ENCODE data around the gene MRPL49. TPM values are rescaled to one million over a fixed set of nuclear protein-coding genes. Genes with fewer than 3 reads are reported as not detected.
A peak's percentile ranks its signal among the peaks of the same experiment; 100 is the strongest.

The MRPL49 gene
- total RNA-seq, 1 donor from 2014 or later, result 40.8 TPM

- intact Hi-C loops (cut with DNase I), result no loop called here
- ATAC-seq (no peak), DNase-seq (no peak)
- H3K27ac ChIP-seq, result no peak overlapping the region
- no peak overlapping the region for H3K4me3 ChIP-seq
- no peaks in the 10 kb centered on the region for H3K27me3 ChIP-seq (ENCODE audit: low read depth)
- no peaks in the 10 kb centered on the region for H3K36me3 ChIP-seq
- no peaks in the 10 kb centered on the region for H3K9me3 ChIP-seq
- peaks cover 6% of the 10 kb centered on the region for H3K4me1 ChIP-seq
- no peak for TF ChIP-seq CTCF (IDR thresholded peaks at IDR 0.05)
Measured at GRCh38 chr11:65156926-65157325, 34.8 kb downstream of the MRPL49 start.

DNA sequence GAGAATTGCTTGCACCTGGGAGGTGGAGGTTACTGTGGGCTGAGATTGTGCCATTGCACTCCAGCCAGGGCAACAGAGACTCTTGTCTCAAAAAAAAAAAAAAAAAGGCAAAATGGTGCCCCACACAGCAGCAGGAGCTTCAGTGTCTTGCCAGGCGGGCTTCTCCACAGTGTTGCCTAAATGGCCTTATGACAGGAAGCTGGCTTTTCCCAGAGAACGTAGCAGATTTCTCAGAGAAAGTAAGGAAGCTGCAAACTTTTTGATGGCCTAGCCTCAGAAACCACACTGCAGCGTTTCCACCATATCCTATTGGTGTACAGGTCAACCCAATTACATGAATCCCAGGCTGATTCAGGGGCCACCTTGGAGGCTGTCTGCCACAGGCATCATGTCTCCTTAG is 35.2 kb downstream of the MRPL49 start:
- TF ChIP-seq CTCF (IDR thresholded peaks at IDR 0.05), result no peak
- Histone ChIP-seq H3K27me3 (ENCODE audit: low read depth) (no peaks in the 10 kb centered on the region), H3K27ac (no peak overlapping the region), H3K4me1 (peaks cover 2% of the 10 kb centered on the region), H3K36me3 (no peaks in the 10 kb centered on the region), H3K4me3 (no peak overlapping the region), H3K9me3 (no peaks in the 10 kb centered on the region)
- ATAC-seq, result peak in 1 of 2 donors; percentile 23
- intact Hi-C loops (cut with DNase I), result no loop called here
- no peak for DNase-seq

DNA sequence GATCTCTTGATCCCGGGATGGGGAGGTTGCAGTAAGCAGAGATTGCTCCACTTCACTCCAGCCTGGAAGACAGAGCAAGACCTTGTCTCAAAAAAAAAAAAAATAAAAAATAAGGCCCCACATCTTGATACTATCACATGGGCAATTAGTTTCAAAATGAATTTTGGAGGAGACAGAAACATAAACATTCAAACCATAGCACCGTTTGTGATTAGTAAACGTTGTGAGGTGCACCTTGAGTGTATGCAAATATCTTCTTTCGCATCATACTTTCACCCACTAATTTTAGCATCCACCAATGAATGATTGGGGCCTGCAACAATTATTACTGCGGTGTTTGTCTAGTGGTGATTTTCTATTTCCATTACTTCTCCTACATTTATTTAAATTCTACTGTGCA is 36.9 kb downstream of the MRPL49 start:
- Histone ChIP-seq H3K4me3 (no peak overlapping the region), H3K27me3 (ENCODE audit: low read depth) (no peaks in the 10 kb centered on the region), H3K36me3 (no peaks in the 10 kb centered on the region), H3K27ac (no peak overlapping the region), H3K4me1 (no peaks in the 10 kb centered on the region), H3K9me3 (no peaks in the 10 kb centered on the region)
- DNase-seq, result no peak
- intact Hi-C loops (cut with DNase I), result no loop called here
- ATAC-seq, result no peak
- no peak for TF ChIP-seq CTCF (IDR thresholded peaks at IDR 0.05)

- TF ChIP-seq CTCF (IDR thresholded peaks at IDR 0.05), result no peak
- Histone ChIP-seq H3K27me3 (ENCODE audit: low read depth) (no peaks in the 10 kb centered on the region), H3K36me3 (no peaks in the 10 kb centered on the region), H3K4me1 (no peaks in the 10 kb centered on the region), H3K4me3 (no peak overlapping the region), H3K27ac (no peak overlapping the region), H3K9me3 (no peaks in the 10 kb centered on the region)
- DNase-seq, result no peak
- intact Hi-C loops (cut with DNase I), result no loop called here
- ATAC-seq, result no peak
Measured at GRCh38 chr11:65160643-65161042, 38.5 kb downstream of the MRPL49 start.

- no peaks in the 10 kb centered on the region for H3K36me3 ChIP-seq
- H3K9me3 ChIP-seq, result no peaks in the 10 kb centered on the region
- TF ChIP-seq CTCF (IDR thresholded peaks at IDR 0.05), result no peak
- intact Hi-C loops (cut with DNase I), result no loop called here
- DNase-seq (no peak), ATAC-seq (no peak)
- no peak overlapping the region for H3K4me3 ChIP-seq
- no peaks in the 10 kb centered on the region for H3K27me3 ChIP-seq (ENCODE audit: low read depth)
- no peak overlapping the region for H3K27ac ChIP-seq
- H3K4me1 ChIP-seq, result no peaks in the 10 kb centered on the region
Measured at GRCh38 chr11:65163684-65164083, 41.6 kb downstream of the MRPL49 start.
